NB4 (cell line): ENCODE data around the gene KCNQ5.

Experiments used
- POLR2A ChIP-seq: IDR thresholded peaks from 2 replicates; pipeline ENCODE4 v1.6.1; 2011; ENCODE audit warnings: mild to moderate bottlenecking; ENCODE audit not compliant: insufficient read length; ENCODE audit errors: extremely low read depth
- TF ChIP-seq, protein P1 (sequence below): IDR thresholded peaks from one replicate; pipeline ENCODE4 v1.5.1; 2012; ENCODE audit warnings: low read depth, low read length
- TF ChIP-seq, protein P2 (sequence below): IDR thresholded peaks from 2 replicates; pipeline ENCODE4 v1.6.1; 2011; ENCODE audit warnings: low read depth, low read length

DNA sequence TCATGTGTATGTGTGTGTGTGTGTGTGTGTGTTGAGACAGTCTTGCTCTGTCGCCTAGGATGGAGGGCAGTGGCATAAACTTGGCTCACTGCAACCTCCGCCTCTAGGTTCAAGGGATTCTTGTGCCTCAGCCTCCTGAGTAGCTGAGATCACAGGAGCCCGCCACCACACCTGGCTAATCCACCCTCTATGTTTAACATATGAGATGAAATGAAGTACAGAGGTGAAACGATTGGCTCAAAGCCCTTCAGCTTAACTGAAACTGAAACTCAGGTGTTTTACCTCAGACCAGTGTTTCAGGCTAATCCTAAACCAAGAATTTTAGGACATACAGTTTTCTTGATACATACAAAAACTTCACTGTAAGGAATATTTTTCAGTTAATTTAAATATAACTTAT lies 167.3 kb downstream of the KCNQ5 start:
- TF ChIP-seq, protein P1, sequence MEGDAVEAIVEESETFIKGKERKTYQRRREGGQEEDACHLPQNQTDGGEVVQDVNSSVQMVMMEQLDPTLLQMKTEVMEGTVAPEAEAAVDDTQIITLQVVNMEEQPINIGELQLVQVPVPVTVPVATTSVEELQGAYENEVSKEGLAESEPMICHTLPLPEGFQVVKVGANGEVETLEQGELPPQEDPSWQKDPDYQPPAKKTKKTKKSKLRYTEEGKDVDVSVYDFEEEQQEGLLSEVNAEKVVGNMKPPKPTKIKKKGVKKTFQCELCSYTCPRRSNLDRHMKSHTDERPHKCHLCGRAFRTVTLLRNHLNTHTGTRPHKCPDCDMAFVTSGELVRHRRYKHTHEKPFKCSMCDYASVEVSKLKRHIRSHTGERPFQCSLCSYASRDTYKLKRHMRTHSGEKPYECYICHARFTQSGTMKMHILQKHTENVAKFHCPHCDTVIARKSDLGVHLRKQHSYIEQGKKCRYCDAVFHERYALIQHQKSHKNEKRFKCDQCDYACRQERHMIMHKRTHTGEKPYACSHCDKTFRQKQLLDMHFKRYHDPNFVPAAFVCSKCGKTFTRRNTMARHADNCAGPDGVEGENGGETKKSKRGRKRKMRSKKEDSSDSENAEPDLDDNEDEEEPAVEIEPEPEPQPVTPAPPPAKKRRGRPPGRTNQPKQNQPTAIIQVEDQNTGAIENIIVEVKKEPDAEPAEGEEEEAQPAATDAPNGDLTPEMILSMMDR: no peak
- TF ChIP-seq POLR2A: no peak
- TF ChIP-seq, protein P2, sequence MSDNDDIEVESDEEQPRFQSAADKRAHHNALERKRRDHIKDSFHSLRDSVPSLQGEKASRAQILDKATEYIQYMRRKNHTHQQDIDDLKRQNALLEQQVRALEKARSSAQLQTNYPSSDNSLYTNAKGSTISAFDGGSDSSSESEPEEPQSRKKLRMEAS: no peak
